Endothelial cell of umbilical vein (primary cell): ENCODE measurements around the gene LMNA.

Source experiments
- CTCF ChIP-seq, 2 donors: IDR thresholded peaks; 1 replicate in 1 of 2; 2 replicates in 1 of 2; pipeline ENCODE4 v1.5.1; 2011; ENCODE audit warnings: low read length in 2 of 2, mild to moderate bottlenecking in 2 of 2, moderate library complexity in 2 of 2, control low read depth in 1 of 2, inconsistent platforms in 1 of 2, low read depth in 1 of 2; ENCODE audit not compliant: insufficient read depth in 1 of 2; ENCODE audit errors: extremely low read depth in 1 of 2
- EZH2 ChIP-seq: IDR thresholded peaks from 2 replicates; pipeline ENCODE4 v1.6.1; 2012; ENCODE audit warnings: borderline replicate concordance, low read depth, mild to moderate bottlenecking, moderate library complexity, low read length, inconsistent platforms; ENCODE audit not compliant: severe bottlenecking
- FOS ChIP-seq: IDR thresholded peaks from 2 replicates; pipeline ENCODE4 v1.6.1; 2011; ENCODE audit warnings: mild to moderate bottlenecking, low read length, moderate library complexity, borderline replicate concordance; ENCODE audit not compliant: insufficient read depth
- JUN ChIP-seq: IDR thresholded peaks from 2 replicates; pipeline ENCODE4 v1.6.1; 2011; ENCODE audit warnings: borderline replicate concordance, low read depth; ENCODE audit not compliant: insufficient read length, insufficient read depth
- MAX ChIP-seq: IDR thresholded peaks from 2 replicates; pipeline ENCODE4 v1.6.1; 2011; ENCODE audit not compliant: insufficient read depth, insufficient read length
- POLR2A ChIP-seq: IDR thresholded peaks from 2 replicates; pipeline ENCODE4 v1.6.1; 2012; ENCODE audit warnings: low read depth, mild to moderate bottlenecking, control low read depth, low read length
- POLR2AphosphoS5 ChIP-seq: IDR thresholded peaks from 2 replicates; pipeline ENCODE4 v1.6.1; 2012; ENCODE audit warnings: low read depth, mild to moderate bottlenecking, control low read depth, low read length, moderate library complexity; ENCODE audit not compliant: insufficient read depth

GRCh38 chr1:156117414-156118176, 3.1 kb downstream of the LMNA start:
- TF ChIP-seq POLR2A (no peak), POLR2AphosphoS5 (no peak), FOS (no peak), CTCF (IDR thresholded peaks at IDR 0.05; ENCODE audit: extremely low read depth in 1 of 2, insufficient read depth in 1 of 2, low read depth in 1 of 2, low read length in 2 of 2) (no peak), EZH2 (no peak), JUN (no peak), MAX (no peak)
